ENCODE data around the gene TAS2R14. TPM values are rescaled to one million over a fixed set of nuclear protein-coding genes. Genes with fewer than 3 reads are reported as not detected.

The TAS2R14 gene
- total and polyA plus RNA-seq, 2 donors (not counting 1 experiment from before 2014, with no cell fraction given) = 2.0 to 2.6 TPM

DNA sequence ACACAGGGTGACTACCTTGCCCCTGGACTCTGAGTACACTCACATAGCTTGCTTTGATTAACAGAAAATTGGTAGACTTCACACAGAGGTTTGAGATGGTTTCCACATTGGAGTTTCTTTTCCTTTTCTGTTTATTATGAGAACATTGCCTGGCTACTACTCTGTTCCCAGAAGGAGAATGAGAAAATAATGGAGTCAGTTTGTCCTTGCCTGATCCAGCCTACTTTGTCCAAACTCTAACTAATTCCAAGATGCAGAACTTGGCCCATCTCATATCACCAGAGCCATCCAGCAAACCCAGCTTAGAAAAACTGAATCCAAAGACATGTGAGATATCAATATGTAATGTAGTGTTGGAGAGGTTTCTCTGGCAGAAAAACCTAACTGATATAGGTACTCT, 27.3 kb upstream of the TAS2R14 start:
- Histone ChIP-seq H3K4me3 (replicated peaks in 1 of 4; ENCODE audit: control extremely low read depth in 1 of 4, insufficient read depth in 1 of 4, low read depth in 3 of 4, low read length in 4 of 4) (no peak overlapping the region), H3K27ac (ENCODE audit: insufficient read depth, low read length) (no peak overlapping the region), H3K36me3 (ENCODE audit: control insufficient read depth, insufficient read depth, low read length) (no peaks in the 10 kb centered on the region), H3K27me3 (ENCODE audit: control insufficient read depth, insufficient read depth, low read length) (no peaks in the 10 kb centered on the region), H3K4me1 (ENCODE audit: control insufficient read depth, extremely low read depth, insufficient read depth, low read length) (peaks cover 2% of the 10 kb centered on the region), H2AFZ (ENCODE audit: low read length) (no peak overlapping the region), H3K4me2 (ENCODE audit: extremely low read depth, insufficient read depth, low read length) (no peak overlapping the region), H3K79me2 (ENCODE audit: control insufficient read depth, insufficient read depth, low read length) (no peaks in the 10 kb centered on the region), H3K9me3 (ENCODE audit: control insufficient read depth, insufficient read depth, low read depth, low read length) (no peaks in the 10 kb centered on the region), H4K20me1 (ENCODE audit: control insufficient read depth, extremely low read depth, insufficient read depth, low read length) (no peaks in the 10 kb centered on the region), H3K9ac (ENCODE audit: insufficient read depth, low read length) (no peak overlapping the region)
- TF ChIP-seq, protein P1, sequence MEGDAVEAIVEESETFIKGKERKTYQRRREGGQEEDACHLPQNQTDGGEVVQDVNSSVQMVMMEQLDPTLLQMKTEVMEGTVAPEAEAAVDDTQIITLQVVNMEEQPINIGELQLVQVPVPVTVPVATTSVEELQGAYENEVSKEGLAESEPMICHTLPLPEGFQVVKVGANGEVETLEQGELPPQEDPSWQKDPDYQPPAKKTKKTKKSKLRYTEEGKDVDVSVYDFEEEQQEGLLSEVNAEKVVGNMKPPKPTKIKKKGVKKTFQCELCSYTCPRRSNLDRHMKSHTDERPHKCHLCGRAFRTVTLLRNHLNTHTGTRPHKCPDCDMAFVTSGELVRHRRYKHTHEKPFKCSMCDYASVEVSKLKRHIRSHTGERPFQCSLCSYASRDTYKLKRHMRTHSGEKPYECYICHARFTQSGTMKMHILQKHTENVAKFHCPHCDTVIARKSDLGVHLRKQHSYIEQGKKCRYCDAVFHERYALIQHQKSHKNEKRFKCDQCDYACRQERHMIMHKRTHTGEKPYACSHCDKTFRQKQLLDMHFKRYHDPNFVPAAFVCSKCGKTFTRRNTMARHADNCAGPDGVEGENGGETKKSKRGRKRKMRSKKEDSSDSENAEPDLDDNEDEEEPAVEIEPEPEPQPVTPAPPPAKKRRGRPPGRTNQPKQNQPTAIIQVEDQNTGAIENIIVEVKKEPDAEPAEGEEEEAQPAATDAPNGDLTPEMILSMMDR (conservative IDR thresholded peaks at IDR 0.05 in 1 of 2, IDR thresholded peaks at IDR 0.05 in 1 of 2; ENCODE audit: low read depth in 1 of 2, low read length in 2 of 2) = no peak
- TF ChIP-seq EZH2 (IDR thresholded peaks at IDR 0.05; ENCODE audit: low read length, missing control alignments) = no peak
- DNase-seq (ENCODE audit: low read depth in 2 of 2) = no peak

DNA sequence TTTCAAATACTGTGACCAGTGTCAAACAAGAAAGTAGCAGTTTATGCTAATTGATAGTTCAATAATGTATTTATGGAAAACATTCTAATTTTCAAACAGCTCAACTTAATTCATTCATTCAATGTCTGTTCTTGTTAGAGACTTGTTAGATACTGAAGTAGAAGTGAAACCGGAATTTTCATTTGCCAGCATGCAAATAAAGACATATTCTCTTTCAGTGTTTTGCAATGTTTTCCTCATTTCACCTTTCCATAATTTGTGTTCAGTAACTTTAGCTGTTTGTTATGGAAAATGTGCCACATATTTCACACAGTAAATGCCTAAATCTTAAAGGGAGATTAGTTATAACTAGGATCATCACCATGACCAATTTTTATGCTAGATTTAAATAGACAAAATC, 26.4 kb upstream of the TAS2R14 start:
- Histone ChIP-seq H3K4me3 (replicated peaks in 1 of 4; ENCODE audit: control extremely low read depth in 1 of 4, insufficient read depth in 1 of 4, low read depth in 3 of 4, low read length in 4 of 4) (no peak overlapping the region), H3K4me1 (ENCODE audit: control insufficient read depth, extremely low read depth, insufficient read depth, low read length) (peaks cover 2% of the 10 kb centered on the region), H3K9me3 (ENCODE audit: control insufficient read depth, insufficient read depth, low read depth, low read length) (no peaks in the 10 kb centered on the region), H3K36me3 (ENCODE audit: control insufficient read depth, insufficient read depth, low read length) (no peaks in the 10 kb centered on the region), H3K27me3 (ENCODE audit: control insufficient read depth, insufficient read depth, low read length) (no peaks in the 10 kb centered on the region), H3K9ac (ENCODE audit: insufficient read depth, low read length) (no peak overlapping the region), H4K20me1 (ENCODE audit: control insufficient read depth, extremely low read depth, insufficient read depth, low read length) (no peaks in the 10 kb centered on the region), H3K79me2 (ENCODE audit: control insufficient read depth, insufficient read depth, low read length) (no peaks in the 10 kb centered on the region), H3K4me2 (ENCODE audit: extremely low read depth, insufficient read depth, low read length) (no peak overlapping the region), H2AFZ (ENCODE audit: low read length) (no peak overlapping the region), H3K27ac (ENCODE audit: insufficient read depth, low read length) (no peak overlapping the region)
- no peak for DNase-seq (ENCODE audit: low read depth in 2 of 2)
- TF ChIP-seq EZH2 (IDR thresholded peaks at IDR 0.05; ENCODE audit: low read length, missing control alignments) = no peak
- TF ChIP-seq, protein P1 (conservative IDR thresholded peaks at IDR 0.05 in 1 of 2, IDR thresholded peaks at IDR 0.05 in 1 of 2; ENCODE audit: low read depth in 1 of 2, low read length in 2 of 2) = no peak

DNA sequence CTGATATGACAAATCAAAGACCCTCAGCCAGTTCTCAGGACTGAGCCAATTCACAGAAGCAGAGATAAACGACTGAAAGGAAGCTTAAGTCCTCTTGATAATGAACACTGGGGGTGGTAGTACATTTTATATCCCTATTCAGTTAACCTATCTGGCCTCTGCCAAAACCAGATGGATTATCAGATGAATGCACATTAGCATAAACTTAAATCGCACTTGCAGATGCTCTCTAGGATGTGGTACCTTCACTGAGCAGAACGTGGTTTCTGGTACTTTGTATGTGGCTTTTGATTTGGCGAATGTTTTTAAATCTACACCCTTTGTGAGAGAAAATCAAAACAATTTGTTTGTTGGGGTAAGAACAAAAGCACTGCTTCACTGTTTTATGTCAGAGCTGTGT, 21.1 kb upstream of the TAS2R14 start:
- H2AFZ ChIP-seq (ENCODE audit: low read length) = no peak overlapping the region
- TF ChIP-seq EZH2 (IDR thresholded peaks at IDR 0.05; ENCODE audit: low read length, missing control alignments) = no peak
- TF ChIP-seq, protein P1 (conservative IDR thresholded peaks at IDR 0.05 in 1 of 2, IDR thresholded peaks at IDR 0.05 in 1 of 2; ENCODE audit: low read depth in 1 of 2, low read length in 2 of 2) = no peak
- H4K20me1 ChIP-seq (ENCODE audit: control insufficient read depth, extremely low read depth, insufficient read depth, low read length) = no peaks in the 10 kb centered on the region
- H3K9ac ChIP-seq (ENCODE audit: insufficient read depth, low read length) = no peak overlapping the region
- no peak overlapping the region for H3K4me3 ChIP-seq (replicated peaks in 1 of 4; ENCODE audit: control extremely low read depth in 1 of 4, insufficient read depth in 1 of 4, low read depth in 3 of 4, low read length in 4 of 4)
- no peaks in the 10 kb centered on the region for H3K27me3 ChIP-seq (ENCODE audit: control insufficient read depth, insufficient read depth, low read length)
- H3K4me2 ChIP-seq (ENCODE audit: extremely low read depth, insufficient read depth, low read length) = no peak overlapping the region
- no peaks in the 10 kb centered on the region for H3K36me3 ChIP-seq (ENCODE audit: control insufficient read depth, insufficient read depth, low read length)
- no peak overlapping the region for H3K27ac ChIP-seq (ENCODE audit: insufficient read depth, low read length)
- H3K9me3 ChIP-seq (ENCODE audit: control insufficient read depth, insufficient read depth, low read depth, low read length) = no peaks in the 10 kb centered on the region
- H3K79me2 ChIP-seq (ENCODE audit: control insufficient read depth, insufficient read depth, low read length) = no peaks in the 10 kb centered on the region
- no peaks in the 10 kb centered on the region for H3K4me1 ChIP-seq (ENCODE audit: control insufficient read depth, extremely low read depth, insufficient read depth, low read length)
- DNase-seq (ENCODE audit: low read depth in 2 of 2) = no peak
